Renal cortex interstitium (tissue), 11 donors: ENCODE measurements around the gene GPATCH4. TPM values are rescaled to one million over a fixed set of nuclear protein-coding genes. Genes with fewer than 3 reads are reported as not detected.
"Not testable (repeated sequence)": the region's sequence is repeated elsewhere in the genome, so short reads cannot be mapped to it uniquely, and the experiment has no call there.

Experiments
- DNase-seq, 11 donors: peaks; one replicate each; pipeline ENCODE4 v3.0.0-alpha.2; 2013; ENCODE audit warnings: low read depth in 9 of 11, low spot score in 4 of 11; ENCODE audit errors: extremely low read depth in 1 of 11
- polyA plus RNA-seq, 3 donors: library from polyadenylated mRNA; unstranded; fragments of 120-200 nt; gene quantifications; one replicate each; pipeline ENCODE4 v1.2.1, GENCODE V29; 2013; ENCODE audit not compliant: insufficient read length in 3 of 3

The GPATCH4 gene
- polyA plus RNA-seq, 3 donors = 32.9 to 36.2 (median 35.4) TPM

DNA sequence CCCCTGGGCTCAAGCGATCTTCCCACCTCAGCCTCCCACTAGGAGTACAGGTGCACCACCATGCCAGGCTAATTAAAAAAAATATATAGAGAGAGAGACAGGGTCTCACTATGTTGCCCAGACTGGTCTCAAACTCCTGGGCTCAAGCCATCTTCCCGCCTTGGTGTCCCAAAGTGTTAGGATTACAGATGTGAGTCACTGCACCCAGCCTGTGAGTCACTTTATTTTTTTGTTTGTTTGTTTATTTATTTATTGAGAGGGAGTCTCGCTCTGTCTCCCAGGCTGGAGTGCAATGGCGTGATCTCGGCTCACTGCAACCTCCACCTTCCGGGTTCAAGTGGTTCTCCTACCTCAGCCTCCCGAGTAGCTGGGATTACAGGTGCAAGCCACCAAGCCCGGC is 13.4 kb downstream of the GPATCH4 start:
- DNase-seq = not testable (repeated sequence)

DNA sequence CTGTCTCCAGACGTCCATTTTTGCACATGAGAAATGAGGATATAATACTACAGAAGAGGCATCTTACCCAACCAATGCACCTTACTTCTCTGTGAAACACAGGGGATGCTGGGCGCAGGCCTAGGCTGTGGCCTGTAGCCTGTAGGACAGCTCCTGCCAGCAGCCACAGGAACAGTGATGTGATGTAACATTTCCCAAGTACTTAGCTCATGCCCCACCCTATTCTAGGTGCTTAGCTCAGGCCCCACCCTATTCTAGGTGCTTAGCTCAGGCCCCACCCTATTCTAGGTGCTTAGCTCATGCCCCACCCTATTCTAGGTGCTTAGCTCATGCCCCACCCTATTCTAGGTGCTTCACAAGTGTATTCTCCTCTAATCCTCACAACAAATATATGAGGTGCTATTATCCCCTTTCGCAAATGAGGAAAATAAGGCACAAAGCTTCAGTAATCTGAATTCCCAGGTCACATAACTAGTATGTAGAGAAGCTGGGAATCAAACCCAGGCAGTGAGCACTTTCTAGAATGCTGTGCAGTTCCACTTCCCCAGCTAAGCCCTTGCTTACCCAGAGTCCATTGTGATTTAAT is 14.3 kb downstream of the GPATCH4 start:
- DNase-seq = no peak

DNA sequence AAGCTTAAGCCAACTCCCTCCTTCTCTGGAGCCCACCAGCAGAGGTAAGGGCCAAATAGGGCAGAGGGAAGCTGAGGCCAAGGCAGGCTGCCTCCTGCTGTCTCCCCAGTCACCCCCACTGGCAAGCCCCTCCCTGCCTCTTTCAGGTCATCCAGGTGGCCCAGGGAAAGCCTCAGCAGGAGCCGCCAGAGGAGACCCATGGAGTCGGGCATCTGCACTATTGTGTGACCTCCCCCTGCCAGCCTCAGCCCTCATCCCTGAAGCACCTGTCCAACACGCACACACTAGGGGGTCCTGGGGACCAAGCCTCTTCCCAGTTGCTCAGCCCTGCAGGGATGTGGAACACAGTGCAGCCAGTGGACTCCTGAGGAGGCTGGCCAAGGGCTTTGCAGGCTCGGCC is 15.0 kb downstream of the GPATCH4 start:
- DNase-seq = no peak

DNA sequence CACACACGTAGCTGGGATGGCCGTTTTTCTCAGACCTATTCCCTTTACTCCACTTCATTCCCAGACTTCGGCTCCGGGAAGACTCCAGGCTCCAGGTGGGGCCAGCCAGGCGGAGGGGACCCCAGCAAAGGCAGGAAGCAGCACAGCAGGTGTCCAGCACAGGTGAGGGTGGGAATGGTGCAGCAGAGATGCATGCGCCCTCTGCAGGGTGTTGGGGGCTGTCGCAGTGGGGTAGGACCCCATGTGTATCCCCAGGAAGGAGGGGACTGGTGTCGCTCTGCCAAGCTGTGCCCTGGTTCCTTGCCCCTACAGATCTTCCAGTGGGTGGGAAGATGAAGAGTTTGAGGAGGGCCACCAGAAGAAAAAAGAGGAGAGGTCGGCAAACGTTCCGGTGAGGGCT is 16.5 kb downstream of the GPATCH4 start:
- no peak for DNase-seq

DNA sequence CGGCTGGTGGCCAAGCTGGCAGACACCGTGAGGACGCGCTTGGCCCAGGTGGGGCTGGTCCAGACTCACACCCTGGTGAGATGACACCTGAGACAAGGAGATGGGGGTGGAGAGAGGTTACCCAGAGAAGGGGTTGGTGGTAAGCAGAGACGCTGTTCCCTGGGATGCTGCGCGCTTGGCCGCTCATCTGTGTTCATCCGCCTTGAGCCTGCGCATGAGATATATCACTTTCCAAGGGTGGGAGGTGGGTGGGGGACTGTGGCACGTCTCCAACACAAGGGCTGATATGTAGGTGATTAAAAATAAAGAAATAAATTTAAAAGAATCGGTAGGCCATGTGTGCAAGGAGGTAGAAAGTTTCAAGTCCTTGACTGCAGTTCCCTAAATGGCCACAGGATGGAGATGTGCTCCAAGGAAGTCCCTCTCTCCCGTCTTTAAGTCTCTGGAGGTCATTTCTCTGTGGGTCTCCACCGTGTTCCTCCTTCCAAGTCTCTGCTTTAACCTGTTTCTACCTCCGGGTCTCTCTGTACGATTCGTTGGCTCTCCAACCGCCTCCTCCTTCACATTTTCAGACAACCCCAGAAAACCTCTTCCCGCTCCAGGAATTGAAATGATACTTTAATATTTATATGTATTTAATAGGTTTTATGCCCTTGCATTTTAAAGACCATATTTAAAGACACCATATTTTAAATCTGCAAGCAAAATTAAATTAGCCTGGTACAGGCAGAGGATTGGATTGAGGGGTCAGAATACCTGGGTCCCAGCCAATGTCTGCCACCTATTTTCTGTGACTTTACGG is 17.3 kb downstream of the GPATCH4 start:
- DNase-seq = peak in 9 of 11 donors; percentile 69 to 84 (median 77)

DNA sequence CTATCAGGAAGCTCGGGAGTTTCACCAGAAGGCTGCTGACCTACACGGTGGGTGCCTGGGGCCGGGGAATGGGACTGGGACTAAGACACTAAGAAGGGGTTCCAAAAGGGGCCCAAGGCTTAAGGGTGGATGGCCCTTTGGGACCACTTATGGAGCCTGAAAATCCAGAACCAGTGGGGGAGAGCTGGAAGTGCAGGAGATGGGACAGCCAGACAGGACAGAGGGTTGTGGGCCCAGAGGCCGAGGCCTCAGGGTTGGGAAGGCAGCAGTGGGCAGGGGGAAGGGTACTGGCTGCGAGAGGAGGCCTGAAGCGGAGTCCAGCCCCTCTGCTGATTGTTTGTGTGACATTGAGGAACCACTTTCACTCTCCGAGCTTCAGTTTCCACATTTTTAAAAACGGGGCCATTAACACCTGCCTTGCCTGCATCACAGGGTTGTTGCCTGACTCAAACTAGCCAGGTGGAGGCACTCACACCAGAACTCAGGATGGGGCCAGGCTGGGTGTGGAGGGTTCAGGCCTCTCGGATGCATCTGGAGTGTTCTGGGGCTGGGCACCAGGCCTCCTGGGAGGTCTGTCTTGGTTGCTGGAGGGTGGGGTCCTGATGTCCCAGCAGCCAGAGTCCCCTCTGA is 18.8 kb downstream of the GPATCH4 start:
- DNase-seq = no peak

DNA sequence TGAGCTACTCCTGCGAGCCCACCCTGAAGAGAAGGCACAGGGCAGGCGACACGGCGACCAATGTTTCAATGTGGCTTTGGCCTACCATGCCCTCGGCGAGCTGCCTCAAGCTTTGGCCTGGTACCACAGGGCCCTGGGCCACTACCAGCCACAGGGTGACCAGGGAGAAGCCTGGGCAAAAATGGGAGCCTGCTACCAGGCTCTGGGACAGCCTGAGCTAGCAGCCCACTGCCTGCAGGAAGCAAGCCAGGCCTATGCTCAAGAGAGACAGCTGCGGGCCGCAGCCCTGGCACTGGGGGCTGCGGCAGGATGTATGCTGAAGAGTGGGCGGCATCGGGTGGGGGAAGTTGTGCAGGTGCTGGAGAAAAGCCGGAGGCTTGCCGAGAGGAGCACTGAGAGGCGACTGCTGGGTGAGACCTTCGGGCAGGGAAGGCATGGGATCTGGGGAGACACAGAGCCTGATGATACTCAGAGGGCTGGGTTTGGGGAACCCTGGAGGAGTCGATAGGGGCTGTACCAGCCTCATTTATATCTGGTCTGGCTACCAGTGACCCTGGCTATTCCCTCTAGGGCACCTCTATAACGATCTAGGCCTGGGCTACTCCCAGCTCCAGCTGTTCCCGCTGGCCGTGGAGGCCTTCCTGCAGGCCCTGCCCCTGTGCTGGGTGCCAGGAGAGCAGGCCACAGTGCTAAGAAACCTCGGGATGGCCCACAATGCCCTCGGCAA is 19.5 kb downstream of the GPATCH4 start:
- DNase-seq = no peak

DNA sequence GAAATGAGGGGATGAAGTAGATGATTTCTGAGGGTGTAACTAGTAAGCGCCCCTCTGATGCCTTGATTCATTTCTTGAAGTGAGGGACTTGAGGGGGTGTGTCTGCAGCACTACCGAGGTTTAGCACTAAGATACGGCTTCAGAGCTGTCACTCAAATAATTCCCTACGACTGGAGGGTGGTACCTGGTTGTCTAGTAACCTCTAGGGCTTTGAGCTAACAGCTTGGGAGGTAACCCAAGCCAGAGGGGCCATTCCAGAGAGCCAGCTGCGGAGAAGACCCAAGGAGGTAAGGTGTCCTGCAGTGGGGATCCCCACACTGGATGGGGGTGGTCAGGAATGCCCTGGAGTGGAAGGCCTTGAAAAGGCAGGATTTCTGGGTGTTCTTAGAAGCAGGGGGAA is 21.8 kb downstream of the GPATCH4 start, which contains the start of gene TTC24:
Gene TTC24, plus strand, starts transcription at position 252 of the 400 bp plus-strand sequence. CDS start 1,642 bp downstream, outside the sequence.
- DNase-seq = no peak

DNA sequence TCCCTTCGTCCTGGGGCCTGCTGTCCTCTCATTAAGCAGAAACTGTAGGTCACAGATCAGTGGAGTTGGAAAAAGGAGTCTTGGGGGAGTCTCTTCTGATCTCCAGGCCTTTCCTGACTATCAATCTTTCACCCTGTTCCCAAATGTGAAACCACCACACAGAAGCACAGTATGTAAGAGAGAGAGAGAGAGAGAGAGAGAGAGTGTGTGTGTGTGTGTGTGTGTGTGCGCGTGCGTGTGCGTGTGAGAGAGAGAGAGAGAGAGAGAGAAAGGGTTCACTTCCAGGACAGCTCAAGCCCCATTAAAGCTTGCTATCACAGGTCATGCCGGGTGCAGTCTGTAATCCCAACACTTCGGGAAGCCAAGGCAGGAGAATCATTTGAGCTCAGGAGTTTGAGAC is 23.2 kb downstream of the GPATCH4 start:
- peak in 2 of 11 donors; percentile 41 to 65 for DNase-seq

DNA sequence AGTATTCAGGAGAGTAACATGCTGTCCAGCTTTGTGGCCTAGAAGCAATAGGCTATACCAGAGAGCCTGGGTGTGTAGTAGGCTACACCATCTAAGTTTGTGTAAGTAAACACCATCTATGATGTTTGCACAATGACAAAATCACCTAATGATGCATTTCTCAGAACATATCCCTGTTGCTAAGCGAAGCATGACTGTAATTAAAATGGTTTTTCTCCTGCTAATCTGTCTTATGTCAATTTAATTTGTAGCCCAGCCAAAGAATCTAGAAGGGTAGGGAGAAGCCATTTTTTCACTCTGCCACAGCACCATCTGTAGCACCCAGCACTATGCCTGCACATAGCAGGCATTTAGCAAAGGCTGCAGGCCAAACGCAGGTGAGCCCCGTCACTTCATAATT is 23.7 kb downstream of the GPATCH4 start:
- no peak for DNase-seq

DNA sequence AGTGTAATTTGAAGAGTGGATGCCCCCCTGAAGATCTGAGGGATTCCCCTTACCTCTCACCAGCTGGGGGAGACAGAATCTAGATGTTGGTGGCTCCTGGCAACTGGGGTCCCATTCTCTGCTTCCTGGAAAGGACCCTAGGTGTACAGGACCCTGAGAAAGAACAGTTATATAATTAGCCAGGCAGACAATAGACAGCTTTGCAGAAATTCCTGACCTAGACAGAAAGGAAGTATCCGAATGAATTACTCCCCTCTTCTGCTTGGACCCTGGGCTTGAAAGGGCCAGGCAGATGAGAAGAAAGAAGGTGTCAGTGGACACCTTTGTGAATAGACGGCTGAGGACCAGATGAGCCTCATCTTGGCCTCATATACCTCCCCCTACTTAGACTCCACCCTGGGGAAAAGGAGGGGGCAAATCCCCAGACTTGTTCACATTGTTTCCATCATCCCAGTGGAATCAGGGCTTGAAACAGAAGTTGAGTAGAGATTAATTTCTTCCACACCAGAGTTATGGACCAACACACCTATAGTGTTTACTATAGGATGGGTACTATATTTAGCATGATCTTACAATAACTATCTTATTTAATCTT is 27.1 kb downstream of the GPATCH4 start:
- no peak for DNase-seq

DNA sequence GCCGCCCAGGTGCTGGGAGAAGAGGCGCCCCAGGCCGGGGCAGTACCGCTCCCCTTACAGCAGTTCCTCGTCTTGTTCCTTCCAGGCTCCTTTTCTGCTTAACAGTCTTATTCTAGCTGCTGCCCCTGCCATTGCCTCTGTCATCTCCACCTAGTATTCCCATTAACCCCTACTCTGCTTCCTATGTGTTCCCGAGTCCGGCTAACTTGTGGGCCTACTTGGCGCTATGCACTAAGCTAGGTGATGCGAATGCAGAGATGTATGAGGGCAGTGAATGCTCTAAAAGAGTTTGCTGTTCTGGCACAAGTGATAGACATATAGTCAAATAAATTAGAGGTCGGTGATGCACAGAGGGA is 28.6 kb downstream of the GPATCH4 start:
- no peak for DNase-seq

DNA sequence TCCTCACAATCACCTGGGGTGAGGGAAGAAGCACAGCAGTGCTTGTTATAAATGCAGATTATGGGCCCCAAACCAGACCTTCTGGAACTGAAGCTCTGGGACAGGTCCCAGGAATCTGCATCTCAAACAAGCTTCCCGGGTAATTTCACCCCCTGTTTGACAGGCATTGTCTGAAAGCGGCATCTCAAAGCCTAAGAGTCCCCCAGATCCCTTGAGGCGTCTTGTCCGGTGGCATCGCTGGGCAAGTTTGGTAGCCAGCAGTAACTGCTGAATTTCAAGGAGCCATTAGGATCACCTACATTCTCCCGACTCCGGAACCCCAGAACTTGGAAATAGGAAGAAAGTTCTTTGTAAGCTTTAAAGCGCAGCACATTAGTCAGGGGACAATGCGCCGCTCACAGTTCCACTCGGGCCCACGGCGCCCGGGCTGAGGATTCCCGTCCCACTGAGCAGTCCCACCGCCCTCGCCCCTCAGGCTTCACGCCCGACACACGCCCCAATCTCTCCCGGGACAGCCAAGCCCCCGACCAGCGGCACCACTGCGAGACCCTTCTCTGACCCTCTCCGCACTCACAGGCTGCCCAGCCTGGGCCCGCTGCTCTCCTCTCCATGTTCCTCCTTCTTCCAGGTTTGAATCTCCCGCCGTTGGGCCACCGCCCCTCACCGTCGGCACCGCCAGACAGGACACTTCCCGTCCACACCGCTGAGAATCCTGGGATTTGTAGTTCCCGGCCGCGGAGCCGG is 29.2 kb downstream of the GPATCH4 start, which contains the start of gene IQGAP3:
Gene IQGAP3, minus strand, starts transcription at position 647 of the 744 bp plus-strand sequence. Its CDS starts 36 bp downstream, at position 611.
- DNase-seq = peak in 8 of 11 donors; percentile 68 to 81 (median 76)

DNA sequence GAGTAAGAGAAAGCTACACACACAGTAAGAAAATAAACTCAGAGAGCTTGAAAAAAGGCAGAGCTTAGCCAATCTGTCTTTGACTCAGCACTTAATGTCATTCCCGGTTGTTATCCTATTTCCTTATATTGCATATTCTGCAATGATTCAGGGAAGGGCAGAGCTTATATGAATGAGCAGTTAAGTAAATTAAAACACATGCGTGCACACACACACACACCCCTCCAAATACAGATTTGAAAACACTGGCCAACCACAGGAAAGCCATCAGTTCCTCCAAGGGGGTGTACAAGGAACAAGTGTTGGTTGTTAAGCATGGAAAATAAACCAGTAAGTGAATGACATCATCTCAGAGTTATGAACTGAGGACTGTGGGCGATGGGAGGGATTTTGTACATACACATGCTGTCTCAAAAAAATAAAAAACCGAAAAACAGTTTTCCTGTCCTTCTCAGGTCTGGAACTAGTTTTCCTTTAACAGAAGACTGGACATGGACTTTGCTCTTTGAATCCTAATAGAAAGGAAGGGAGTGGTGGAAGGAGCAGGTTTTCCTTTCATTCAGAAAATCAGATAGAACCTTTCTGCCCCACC is 29.9 kb downstream of the GPATCH4 start:
- DNase-seq = peak in 2 of 11 donors; percentile 26 to 39

DNA sequence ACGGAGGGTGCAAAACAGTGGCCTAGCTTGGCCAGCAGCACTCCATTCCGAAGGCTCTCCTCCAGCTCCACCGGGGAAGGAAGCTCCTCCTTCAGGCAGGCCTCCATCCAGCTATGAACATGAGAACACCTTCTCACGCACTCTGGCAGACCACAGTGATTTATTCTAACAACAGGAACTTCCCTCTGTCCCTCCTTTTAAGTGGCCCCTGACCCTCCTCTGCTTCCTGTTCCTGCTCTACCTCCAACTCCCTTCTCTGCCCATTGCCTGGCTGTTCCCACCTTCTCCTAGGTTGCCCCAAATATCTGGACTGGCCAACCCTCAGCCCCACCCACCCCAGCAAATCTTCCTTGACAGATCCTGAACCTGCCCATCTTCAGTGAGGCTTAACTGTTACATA is 34.8 kb downstream of the GPATCH4 start:
- no peak for DNase-seq

DNA sequence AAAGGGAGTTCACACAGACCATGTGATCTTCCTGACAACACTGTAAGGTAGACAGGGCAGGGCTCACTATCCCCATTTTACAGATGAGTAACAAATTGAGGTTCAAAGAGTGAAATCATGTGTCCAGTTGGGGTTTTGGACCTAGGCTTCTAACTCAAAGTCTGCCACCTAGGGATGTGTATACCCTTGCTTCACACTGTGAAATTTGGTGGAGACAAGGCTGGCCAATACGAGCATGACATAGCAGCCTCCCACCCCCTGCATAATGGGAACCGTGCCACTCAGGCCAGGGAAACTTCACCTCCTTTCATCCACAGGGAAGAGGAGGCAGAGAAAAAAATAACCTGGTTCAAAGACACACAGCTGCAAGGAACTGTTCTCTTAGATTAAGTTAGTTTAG is 35.8 kb downstream of the GPATCH4 start:
- DNase-seq = no peak

DNA sequence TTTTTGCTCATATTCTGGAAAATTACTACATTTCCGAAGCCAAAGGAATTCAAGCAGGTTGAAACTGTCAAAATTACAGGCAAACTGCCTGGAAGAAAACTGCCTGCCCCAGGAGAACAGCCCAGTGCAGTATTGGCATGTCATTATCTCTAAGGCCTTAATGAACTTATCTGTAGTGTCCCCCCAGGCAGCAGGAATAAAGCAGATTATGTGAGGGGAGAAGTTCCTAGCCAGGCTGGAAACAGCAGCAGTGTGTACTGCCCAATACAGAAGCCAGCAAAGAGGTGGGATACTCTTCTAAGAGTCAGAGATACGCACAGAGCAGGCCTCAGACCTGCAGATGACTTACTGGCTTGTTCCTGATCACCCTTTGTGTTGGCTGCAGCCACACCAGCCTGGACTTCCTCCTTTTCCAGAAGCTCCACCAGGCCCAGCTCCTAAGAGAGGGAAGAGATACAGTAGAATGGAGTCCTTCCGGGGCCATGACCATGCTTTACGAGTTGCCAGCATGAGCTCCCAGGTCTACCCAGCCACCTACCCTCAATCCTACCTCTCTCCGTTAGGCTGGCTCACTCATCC is 40.6 kb downstream of the GPATCH4 start:
- no peak for DNase-seq
